Hepatocyte (in vitro differentiated cells): ENCODE data around the gene KIRREL3. TPM values are rescaled to one million over a fixed set of nuclear protein-coding genes. Genes with fewer than 3 reads are reported as not detected.

Experiments
- DNase-seq: peaks from one replicate; pipeline ENCODE4 v3.0.0-alpha.2; 2016; ENCODE audit warnings: low spot score
- H2AFZ ChIP-seq: fragments of 200-600 bp; sonication (generic); 2 replicates; pipeline ENCODE4 v1.6.0; 2016; ENCODE audit warnings: antibody characterized with exemption, mild to moderate bottlenecking
- H3K27ac ChIP-seq: fragments of 200-600 bp; sonication (generic); 2 replicates; pipeline ENCODE4 v1.5.1; 2016; ENCODE audit warnings: mild to moderate bottlenecking
- H3K27me3 ChIP-seq: fragments of 200-600 bp; sonication (generic); 2 replicates; pipeline ENCODE4 v1.6.1; 2016
- H3K36me3 ChIP-seq: fragments of 200-600 bp; sonication (generic); replicated peaks from 2 replicates; pipeline ENCODE4 v1.5.1; 2016; ENCODE audit warnings: low read depth; ENCODE audit not compliant: insufficient read depth
- H3K4me1 ChIP-seq: fragments of 200-600 bp; sonication (generic); 2 replicates; pipeline ENCODE4 v1.5.1; 2016; ENCODE audit warnings: mild to moderate bottlenecking, moderate library complexity; ENCODE audit not compliant: insufficient read depth
- H3K4me2 ChIP-seq: fragments of 200-600 bp; sonication (generic); 2 replicates; pipeline ENCODE4 v1.6.0; 2016
- H3K4me3 ChIP-seq: fragments of 200-600 bp; sonication (generic); 2 replicates; pipeline ENCODE4 v1.5.1; 2016; ENCODE audit warnings: mild to moderate bottlenecking
- H3K79me2 ChIP-seq: fragments of 200-600 bp; sonication (generic); 2 replicates; pipeline ENCODE4 v1.6.0; 2017; ENCODE audit warnings: mild to moderate bottlenecking
- H3K9me2 ChIP-seq: fragments of 200-600 bp; sonication (generic); replicated peaks from 2 replicates; pipeline ENCODE4 v1.6.0; 2017; ENCODE audit warnings: mild to moderate bottlenecking; ENCODE audit not compliant: insufficient read depth
- H3K9me3 ChIP-seq: fragments of 200-600 bp; sonication (generic); 2 replicates; pipeline ENCODE4 v1.5.1; 2016; ENCODE audit warnings: low read depth, mild to moderate bottlenecking
- H4K20me1 ChIP-seq: fragments of 200-600 bp; sonication (generic); 2 replicates; pipeline ENCODE4 v1.6.0; 2016; ENCODE audit warnings: mild to moderate bottlenecking; ENCODE audit not compliant: insufficient read depth, poor library complexity, severe bottlenecking
- CTCF ChIP-seq: fragments of 200-600 bp; sonication (generic); IDR thresholded peaks from 2 replicates; pipeline ENCODE4 v1.5.1; 2016; ENCODE audit warnings: antibody characterized with exemption, mild to moderate bottlenecking; ENCODE audit not compliant: poor library complexity
- EZH2 ChIP-seq: fragments of 200-600 bp; sonication (generic); IDR thresholded peaks from 2 replicates; pipeline ENCODE4 v1.6.1; 2016; ENCODE audit warnings: antibody characterized with exemption, mild to moderate bottlenecking, borderline replicate concordance
- EZH2phosphoT487 ChIP-seq: fragments of 200-600 bp; sonication (generic); IDR thresholded peaks from one replicate; pipeline ENCODE4 v1.6.1; 2018; ENCODE audit warnings: antibody characterized with exemption, mild to moderate bottlenecking, low read depth, moderate library complexity; ENCODE audit not compliant: unreplicated experiment, severe bottlenecking
- WGBS: methylation state at CpG from one replicate; pipeline ENCODE4 v1.1.6; 2016; ENCODE audit warnings: low lambda C conversion rate; ENCODE audit errors: missing lambda C conversion rate; 5-methylcytosine and 5-hydroxymethylcytosine counted together
- polyA plus RNA-seq: library from polyadenylated mRNA; unstranded; fragments of >200 nt; fragmentation: Nextera tagmentation; extraction: Ambion mirVana; gene quantifications from 2 replicates; pipeline ENCODE4 v1.2.1, GENCODE V29; 2016
- total RNA-seq: library from RNA; depleted of rRNA; stranded (reverse); fragments of >200 nt; gene quantifications from 2 replicates; pipeline ENCODE4 v1.2.3, GENCODE V29; 2014

KIRREL3 gene
- total and polyA plus RNA-seq, 2 experiments from 2014 or later = 0.33 to 0.86 TPM

GRCh38 chr11:126886636-126887035 is 113.9 kb downstream of the KIRREL3 start:
- H3K9me2 ChIP-seq = no peaks in the 10 kb centered on the region
- H3K79me2 ChIP-seq = no peaks in the 10 kb centered on the region
- H2AFZ ChIP-seq = no peak overlapping the region
- TF ChIP-seq EZH2phosphoT487 = no peak
- TF ChIP-seq CTCF = no peak
- no peak for TF ChIP-seq EZH2
- H3K4me3 ChIP-seq = no peak overlapping the region
- H3K27ac ChIP-seq = no peak overlapping the region
- DNase-seq = no peak
- H3K27me3 ChIP-seq = no peaks in the 10 kb centered on the region
- H3K36me3 ChIP-seq = no peaks in the 10 kb centered on the region
- H4K20me1 ChIP-seq = no peaks in the 10 kb centered on the region
- H3K4me2 ChIP-seq = no peak overlapping the region
- WGBS = 47% methylated on average over 1 of the region's 1 CpG
- H3K9me3 ChIP-seq = no peaks in the 10 kb centered on the region
- H3K4me1 ChIP-seq = no peaks in the 10 kb centered on the region

- no peak overlapping the region for H2AFZ ChIP-seq
- H3K4me3 ChIP-seq = no peak overlapping the region
- H3K79me2 ChIP-seq = no peaks in the 10 kb centered on the region
- H3K36me3 ChIP-seq = no peaks in the 10 kb centered on the region
- H4K20me1 ChIP-seq = no peaks in the 10 kb centered on the region
- TF ChIP-seq EZH2 = no peak
- WGBS = 90% methylated on average over 3 of the region's 3 CpGs
- no peak for DNase-seq
- H3K27ac ChIP-seq = no peak overlapping the region
- H3K9me2 ChIP-seq = no peaks in the 10 kb centered on the region
- no peaks in the 10 kb centered on the region for H3K4me1 ChIP-seq
- H3K9me3 ChIP-seq = no peaks in the 10 kb centered on the region
- no peak overlapping the region for H3K4me2 ChIP-seq
- no peaks in the 10 kb centered on the region for H3K27me3 ChIP-seq
These were observed 114.5 kb downstream of the KIRREL3 start for GRCh38 chr11:126886085-126886484.

GRCh38 chr11:126884594-126884993 is 116.0 kb downstream of the KIRREL3 start:
- TF ChIP-seq EZH2phosphoT487 (no peak), EZH2 (no peak), CTCF (no peak)
- no peaks in the 10 kb centered on the region for H3K27me3 ChIP-seq
- no peaks in the 10 kb centered on the region for H3K4me1 ChIP-seq
- H3K79me2 ChIP-seq = no peaks in the 10 kb centered on the region
- 73% methylated on average over 5 of the region's 5 CpGs for WGBS
- H3K36me3 ChIP-seq = no peaks in the 10 kb centered on the region
- no peak overlapping the region for H3K4me3 ChIP-seq
- H4K20me1 ChIP-seq = no peaks in the 10 kb centered on the region
- no peak overlapping the region for H3K4me2 ChIP-seq
- no peak overlapping the region for H2AFZ ChIP-seq
- H3K27ac ChIP-seq = no peak overlapping the region
- DNase-seq = no peak
- H3K9me3 ChIP-seq = no peaks in the 10 kb centered on the region
- H3K9me2 ChIP-seq = no peaks in the 10 kb centered on the region

GRCh38 chr11:126884192-126884591 is 116.4 kb downstream of the KIRREL3 start:
- Histone ChIP-seq H3K4me1 (no peaks in the 10 kb centered on the region), H3K27me3 (no peaks in the 10 kb centered on the region), H3K36me3 (no peaks in the 10 kb centered on the region), H2AFZ (no peak overlapping the region), H3K4me2 (no peak overlapping the region), H3K4me3 (no peak overlapping the region), H3K27ac (no peak overlapping the region), H3K9me3 (no peaks in the 10 kb centered on the region), H3K79me2 (no peaks in the 10 kb centered on the region), H3K9me2 (no peaks in the 10 kb centered on the region), H4K20me1 (no peaks in the 10 kb centered on the region)
- DNase-seq = peak; percentile 19
- 66% methylated on average over 4 of the region's 4 CpGs for WGBS
- no peak for TF ChIP-seq EZH2
- no peak for TF ChIP-seq CTCF
- TF ChIP-seq EZH2phosphoT487 = no peak
